T-cell (primary cell): ENCODE measurements around the gene PRC1. TPM values are rescaled to one million over a fixed set of nuclear protein-coding genes. Genes with fewer than 3 reads are reported as not detected.

Experiments used
- ATAC-seq, 4 experiments: fragments of 200-7000 bp in 3 of 4; fragments of 150-1000 bp in 1 of 4; cut with Tn5 transposase; replicated peaks in 1 of 4; 1 replicate in 3 of 4; 2 replicates in 1 of 4; pipeline ENCODE4 v1.10.0; 2021; ENCODE audit warnings: moderate library complexity in 3 of 4, mild to moderate bottlenecking in 2 of 4, moderate number of reproducible peaks in 1 of 4
- CTCF ChIA-PET, 2 donors: fragments of 300-600 bp; sonication (Branson Sonifier 250); formaldehyde crosslinking; loops; one replicate each; lab custom pipeline; 2022; ENCODE audit warnings: antibody characterized with exemption in 2 of 2; lab: Charles Lee
- POLR2A ChIA-PET, 2 donors: fragments of 300-600 bp; sonication (Branson Sonifier 250); formaldehyde crosslinking; loops; one replicate each; lab custom pipeline; 2022; ENCODE audit warnings: antibody characterized with exemption in 2 of 2; lab: Charles Lee
- DNase-seq, 35 experiments: peaks; one replicate each; pipeline versions ENCODE4 v3.0.0 to v3.0.0-alpha.2; 2013 to 2023
- H3K27ac ChIP-seq: one replicate; pipeline ENCODE4 v1.5.1; 2013; ENCODE audit warnings: low read length
- H3K27me3 ChIP-seq, 2 experiments: replicated peaks in 1 of 2; 1 replicate in 1 of 2; 2 replicates in 1 of 2; pipeline versions ENCODE4 v1.6.1 to v1.7.0; 2013; ENCODE audit warnings: low read length in 1 of 2, mixed read lengths in 1 of 2; ENCODE audit not compliant: control insufficient read depth in 2 of 2, insufficient read depth in 2 of 2; ENCODE audit errors: extremely low read depth in 1 of 2
- H3K36me3 ChIP-seq, 2 donors: 1 replicate in 1 of 2; 2 replicates in 1 of 2; pipeline versions ENCODE4 v1.6.1 to v1.7.0; 2013; ENCODE audit warnings: low read length in 1 of 2; ENCODE audit not compliant: control insufficient read depth in 2 of 2, insufficient read depth in 1 of 2; ENCODE audit errors: extremely low read depth in 1 of 2
- H3K4me1 ChIP-seq, 2 experiments: 1 replicate in 1 of 2; 2 replicates in 1 of 2; pipeline versions ENCODE4 v1.6.1 to v1.7.0; 2013; ENCODE audit warnings: low read length in 2 of 2, mixed read lengths in 1 of 2; ENCODE audit not compliant: insufficient read depth in 2 of 2, control insufficient read depth in 1 of 2; ENCODE audit errors: extremely low read depth in 1 of 2
- H3K4me3 ChIP-seq, 2 donors: 1 replicate in 1 of 2; 2 replicates in 1 of 2; pipeline versions ENCODE4 v1.5.1 to v1.7.0; 2013; ENCODE audit warnings: mild to moderate bottlenecking in 2 of 2, low read length in 1 of 2, moderate library complexity in 1 of 2; ENCODE audit not compliant: control insufficient read depth in 1 of 2; ENCODE audit errors: extremely low read depth in 1 of 2
- H3K9me3 ChIP-seq: 2 replicates; pipeline ENCODE4 v1.7.0; 2013
- H3K27ac Mint-ChIP-seq, 2 donors: one replicate each; pipeline ENCODE4 v1.8.0; 2020 to 2021; ENCODE audit warnings: mild to moderate bottlenecking in 2 of 2, mixed read lengths in 2 of 2
- H3K27me3 Mint-ChIP-seq, 2 donors: one replicate each; pipeline ENCODE4 v1.8.0; 2021 to 2022; ENCODE audit warnings: mixed read lengths in 2 of 2
- H3K36me3 Mint-ChIP-seq: one replicate; pipeline ENCODE4 v1.8.0; 2021; ENCODE audit warnings: mixed read lengths
- H3K4me1 Mint-ChIP-seq, 3 donors: one replicate each; pipeline ENCODE4 v1.8.0; 2020 to 2022; ENCODE audit warnings: mixed read lengths in 3 of 3, mild to moderate bottlenecking in 1 of 3
- H3K4me3 Mint-ChIP-seq, 3 donors: one replicate each; pipeline ENCODE4 v1.8.0; 2020 to 2022; ENCODE audit warnings: mild to moderate bottlenecking in 3 of 3, mixed read lengths in 3 of 3, moderate library complexity in 3 of 3
- H3K9me3 Mint-ChIP-seq, 3 donors: one replicate each; pipeline ENCODE4 v1.8.0; 2020 to 2022; ENCODE audit warnings: mixed read lengths in 3 of 3
- WGBS: methylation state at CpG from one replicate; pipeline ENCODE4 v1.1.5; 2013; ENCODE audit warnings: missing lambda C conversion rate; ENCODE audit not compliant: insufficient coverage; 5-methylcytosine and 5-hydroxymethylcytosine counted together
- total RNA-seq, 35 experiments: library from RNA in 6 of 35; stranded (reverse) in 6 of 35; fragments of 120-200 nt in 1 of 35; gene quantifications; one replicate each; pipeline versions ENCODE4 v1.2.1 to v1.2.4 and lab custom pipeline; 2013 to 2026

Gene PRC1
- total RNA-seq, 5 donors from 2014 or later (not counting 1 experiment from before 2014, with no cell fraction given): 4.7 to 25.9 (median 6.8) TPM

DNA sequence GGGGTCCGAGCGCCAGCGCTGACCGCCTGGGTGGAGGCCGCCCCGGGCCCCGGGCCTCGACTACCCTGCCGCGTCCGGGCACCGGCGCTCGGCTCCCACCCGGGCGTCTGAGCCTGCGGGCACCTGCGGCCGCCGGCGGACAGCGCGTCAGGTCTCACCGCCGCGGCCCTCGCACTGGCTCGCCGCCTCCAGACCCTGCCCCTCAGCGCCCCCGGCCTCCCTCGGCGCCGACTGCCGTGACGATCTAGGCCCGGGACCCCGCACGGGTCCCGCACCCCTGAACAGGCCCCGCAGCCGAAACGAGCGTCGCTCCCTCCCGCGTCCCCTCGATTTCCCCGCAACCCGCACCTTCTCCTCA lies 297 bp downstream of the PRC1 start:
- Histone ChIP-seq H3K27me3 (no peaks in the 10 kb centered on the region), H3K4me1 (peaks cover 3 to 18% of the 10 kb centered on the region in 2 experiments), H3K27ac (peak overlapping the region; percentile 61), H3K36me3 (peaks cover 0 to 14% of the 10 kb centered on the region in 2 donors), H3K4me3 (peak overlapping the region; percentile 75 to 83), H3K9me3 (no peaks in the 10 kb centered on the region)
- ATAC-seq (peak; percentile 8 to 25 (median 14)), DNase-seq (peak in 5 of 35 experiments; percentile 1 to 7 (median 2))
- POLR2A ChIA-PET: interaction anchor here (0.6 to 0.7 kb wide), 4 partner anchors 14 to 522 kb away, joined by 3 to 7 read pairs (median 4); no protein-coding TSS in a partner anchor
- Mint-ChIP-seq H3K36me3 (peaks cover 12% of the 10 kb centered on the region), H3K27ac (peak overlapping the region; percentile 95 to 97), H3K9me3 (no peaks in the 10 kb centered on the region), H3K4me3 (peak overlapping the region; percentile 99 to 100 (median 99)), H3K4me1 (peaks cover 21 to 30% (median 22%) of the 10 kb centered on the region in 3 donors), H3K27me3 (no peaks in the 10 kb centered on the region)
- WGBS: under 1% methylated on average over 50 of the region's 50 CpGs
- CTCF ChIA-PET: interaction anchor here in 1 of 2 donors (0.8 kb wide), 1 partner anchor 61 kb away, joined by 4 read pairs; the partner anchor contains the start of gene HDDC3

DNA sequence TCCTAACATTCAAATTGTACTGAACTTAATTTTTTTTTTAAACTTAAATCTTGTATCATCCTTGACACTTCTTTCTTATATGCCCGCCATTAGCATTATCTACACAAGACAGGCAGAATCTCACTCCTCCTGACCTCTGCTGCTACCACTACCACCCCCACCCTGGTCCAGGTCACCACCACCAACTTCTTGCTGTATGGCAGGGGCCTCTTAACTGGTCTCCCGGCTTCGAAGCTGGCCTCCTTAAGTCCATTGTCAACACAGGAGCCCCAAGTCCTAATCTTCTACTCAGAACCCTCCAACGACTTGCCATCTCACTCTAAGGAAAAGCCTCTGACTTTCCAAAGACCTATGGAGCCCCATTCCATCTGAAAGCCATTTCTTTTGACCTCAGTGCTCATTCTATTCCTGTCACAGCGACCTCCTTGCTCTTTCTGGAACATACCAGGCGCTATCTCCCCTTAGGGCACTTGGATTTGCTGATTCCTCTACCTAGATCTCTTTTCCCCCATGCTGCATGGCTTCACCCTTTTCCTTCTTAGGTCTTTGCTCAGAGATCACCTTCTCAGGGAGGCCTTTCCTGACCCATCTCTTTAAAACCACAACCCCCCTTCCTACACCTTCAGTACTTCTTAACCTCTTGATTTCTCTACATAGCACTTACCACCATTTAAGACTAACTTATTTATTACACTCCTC lies 2.6 kb downstream of the PRC1 start:
- peaks cover 3 to 24% of the 10 kb centered on the region in 2 experiments for H3K4me1 ChIP-seq
- H3K27ac Mint-ChIP-seq: no peak overlapping the region
- no peaks in the 10 kb centered on the region for H3K9me3 Mint-ChIP-seq
- CTCF ChIA-PET: no interaction called here
- H3K27me3 Mint-ChIP-seq: no peaks in the 10 kb centered on the region
- H3K9me3 ChIP-seq: no peaks in the 10 kb centered on the region
- H3K27ac ChIP-seq: no peak overlapping the region
- ATAC-seq: no peak
- POLR2A ChIA-PET: interaction anchor here in 1 of 2 donors (0.7 kb wide), 1 partner anchor 34 kb away, joined by 3 read pairs; no protein-coding TSS in a partner anchor
- no peak for DNase-seq
- no peak overlapping the region for H3K4me3 ChIP-seq
- no peak overlapping the region for H3K4me3 Mint-ChIP-seq
- H3K27me3 ChIP-seq: no peaks in the 10 kb centered on the region
- H3K36me3 Mint-ChIP-seq: no peaks in the 10 kb centered on the region
- peaks cover 30 to 46% (median 31%) of the 10 kb centered on the region in 3 donors for H3K4me1 Mint-ChIP-seq
- no peaks in the 10 kb centered on the region for H3K36me3 ChIP-seq
- WGBS: 100% methylated on average over 6 of the region's 6 CpGs

DNA sequence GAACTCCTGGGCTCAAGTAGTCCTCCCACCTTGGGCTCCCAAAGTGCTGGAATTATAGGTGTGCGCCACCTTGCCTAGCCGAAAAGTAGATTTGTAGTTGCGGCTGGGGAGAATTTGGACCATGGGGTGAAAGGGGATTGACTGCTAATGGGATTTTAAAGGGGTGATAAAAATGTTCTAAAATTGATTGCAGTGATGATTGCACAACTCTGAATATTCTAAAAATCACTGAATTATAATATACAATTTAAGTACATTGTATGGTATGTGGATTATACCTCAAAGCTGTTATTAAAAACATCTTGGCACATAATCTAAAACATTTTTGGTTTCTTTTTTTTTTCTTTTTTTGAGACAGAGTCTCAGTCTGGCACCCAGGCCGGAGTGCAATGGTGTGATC lies 3.9 kb downstream of the PRC1 start:
- CTCF ChIA-PET: no interaction called here
- no peak overlapping the region for H3K4me3 ChIP-seq
- ATAC-seq: no peak
- Mint-ChIP-seq H3K27me3 (no peaks in the 10 kb centered on the region), H3K27ac (no peak overlapping the region), H3K4me1 (peaks cover 27 to 43% (median 30%) of the 10 kb centered on the region in 3 donors), H3K4me3 (no peak overlapping the region), H3K9me3 (no peaks in the 10 kb centered on the region), H3K36me3 (no peaks in the 10 kb centered on the region)
- WGBS: 80% methylated on average over 1 of the region's 4 CpGs
- H3K36me3 ChIP-seq: no peaks in the 10 kb centered on the region
- no peaks in the 10 kb centered on the region for H3K27me3 ChIP-seq
- H3K9me3 ChIP-seq: no peaks in the 10 kb centered on the region
- POLR2A ChIA-PET: no interaction called here
- H3K4me1 ChIP-seq: peaks cover 3 to 24% of the 10 kb centered on the region in 2 experiments
- DNase-seq: no peak
- H3K27ac ChIP-seq: no peak overlapping the region

DNA sequence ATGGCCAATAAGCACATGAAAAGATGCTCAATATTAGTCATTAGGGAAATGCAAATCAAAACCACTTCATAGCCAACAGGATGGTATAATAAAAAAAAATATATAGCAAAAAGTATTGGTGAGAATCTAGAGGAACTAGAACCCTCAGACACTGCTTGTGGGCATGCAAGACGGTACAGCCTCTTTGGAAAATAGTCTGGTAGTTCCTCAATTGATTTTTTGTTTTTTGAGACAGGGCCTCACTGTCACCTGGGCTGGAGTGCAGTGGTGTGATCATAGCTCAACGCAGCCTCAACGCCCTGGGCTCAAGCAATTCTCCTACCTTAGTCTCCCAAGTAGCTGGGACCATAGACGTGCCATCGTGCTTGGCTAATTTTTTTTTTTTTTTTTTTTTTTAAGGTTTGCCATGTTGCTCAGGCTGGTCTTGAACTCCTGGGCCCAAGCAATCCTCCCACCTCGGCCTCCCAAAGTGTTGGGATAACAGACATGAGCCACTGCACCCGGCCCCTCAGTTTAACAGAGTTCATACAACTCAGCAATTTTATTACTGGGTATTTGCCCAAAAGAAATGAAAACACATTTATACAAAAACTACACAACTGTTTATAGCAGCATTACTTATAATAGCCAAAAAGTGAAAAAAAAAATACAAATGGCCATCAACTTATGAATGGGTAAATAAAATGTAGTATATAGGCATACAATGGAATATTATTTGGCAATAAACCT lies 5.1 kb downstream of the PRC1 start:
- Histone ChIP-seq H3K36me3 (no peaks in the 10 kb centered on the region), H3K27ac (no peak overlapping the region), H3K4me3 (no peak overlapping the region), H3K27me3 (no peaks in the 10 kb centered on the region), H3K9me3 (no peaks in the 10 kb centered on the region), H3K4me1 (peaks cover 0 to 17% of the 10 kb centered on the region in 2 experiments)
- no peaks in the 10 kb centered on the region for H3K36me3 Mint-ChIP-seq
- peak overlapping the region in 1 of 2 donors; percentile 44 for H3K27ac Mint-ChIP-seq
- DNase-seq (no peak), ATAC-seq (no peak)
- H3K4me1 Mint-ChIP-seq: peaks cover 20 to 35% (median 21%) of the 10 kb centered on the region in 3 donors
- peak overlapping the region in 1 of 3 donors; percentile 3 for H3K4me3 Mint-ChIP-seq
- CTCF ChIA-PET: no interaction called here
- WGBS: 86% methylated on average over 5 of the region's 7 CpGs
- no peaks in the 10 kb centered on the region for H3K9me3 Mint-ChIP-seq
- POLR2A ChIA-PET: interaction anchor here in 1 of 2 donors (0.7 kb wide), 1 partner anchor 86 kb away, joined by 8 read pairs; the partner anchor contains the start of gene MAN2A2
- no peaks in the 10 kb centered on the region for H3K27me3 Mint-ChIP-seq

DNA sequence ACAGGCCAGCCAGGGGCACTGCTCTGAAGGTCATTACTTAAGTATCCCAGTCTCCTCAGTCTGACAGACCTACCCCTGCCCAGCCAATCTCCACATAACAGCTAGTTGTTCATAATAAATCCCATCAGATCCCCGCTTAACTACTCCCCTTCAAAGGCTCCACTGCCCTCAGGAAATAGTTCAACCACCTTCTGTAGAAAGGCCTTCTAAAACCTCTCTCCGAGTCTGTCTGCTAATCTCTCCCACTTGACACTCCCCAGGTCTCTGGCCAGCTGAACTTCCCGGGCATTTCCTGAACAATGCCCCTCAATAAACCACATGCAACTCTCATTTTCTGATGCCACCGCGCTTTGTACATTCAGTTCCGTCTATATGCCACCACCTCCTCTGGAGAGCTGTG lies 6.0 kb downstream of the PRC1 start:
- Histone ChIP-seq H3K4me1 (peaks cover 0 to 13% of the 10 kb centered on the region in 2 experiments), H3K4me3 (no peak overlapping the region), H3K27me3 (no peaks in the 10 kb centered on the region), H3K36me3 (no peaks in the 10 kb centered on the region), H3K27ac (no peak overlapping the region), H3K9me3 (no peaks in the 10 kb centered on the region)
- ATAC-seq (no peak), DNase-seq (no peak)
- peaks cover 14 to 31% (median 17%) of the 10 kb centered on the region in 3 donors for H3K4me1 Mint-ChIP-seq
- 53% methylated on average over 6 of the region's 6 CpGs for WGBS
- peak overlapping the region in 2 of 3 donors; percentile 1 to 3 for H3K4me3 Mint-ChIP-seq
- no peaks in the 10 kb centered on the region for H3K9me3 Mint-ChIP-seq
- H3K36me3 Mint-ChIP-seq: no peaks in the 10 kb centered on the region
- H3K27me3 Mint-ChIP-seq: no peaks in the 10 kb centered on the region
- CTCF ChIA-PET: no interaction called here
- POLR2A ChIA-PET: interaction anchor here in 1 of 2 donors (0.6 kb wide), 1 partner anchor 600 kb away, joined by 10 read pairs; the partner anchor contains the start of gene IQGAP1
- H3K27ac Mint-ChIP-seq: peak overlapping the region; percentile 30 to 44

DNA sequence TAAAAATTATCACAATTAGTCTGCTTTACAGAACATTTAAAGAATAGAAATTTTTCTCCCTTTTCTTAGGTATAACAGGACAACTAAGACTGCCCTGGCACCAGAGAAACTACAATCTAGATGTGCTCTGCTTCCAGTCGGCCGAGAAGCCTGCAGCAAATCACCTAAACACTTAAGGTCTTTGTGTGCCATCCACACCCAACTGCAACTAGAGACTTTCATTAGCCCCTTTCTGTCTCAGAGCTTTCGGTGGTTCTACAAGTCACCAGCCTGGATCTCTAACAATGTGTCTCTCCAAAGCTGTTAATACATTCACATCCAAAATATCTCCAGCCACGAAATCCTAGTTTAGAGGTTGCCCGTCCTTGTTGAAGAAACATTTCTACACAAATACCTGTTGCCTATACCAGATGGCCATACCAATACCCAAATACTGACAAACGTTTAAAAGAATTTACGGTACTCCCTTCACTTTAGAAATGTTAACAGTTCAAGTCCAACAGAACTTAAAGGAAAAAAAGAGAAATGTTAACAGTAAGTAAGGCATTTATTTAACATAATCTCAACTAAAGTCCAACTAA lies 6.7 kb downstream of the PRC1 start:
- Mint-ChIP-seq H3K27ac (no peak overlapping the region), H3K27me3 (no peaks in the 10 kb centered on the region), H3K9me3 (no peaks in the 10 kb centered on the region), H3K4me3 (no peak overlapping the region), H3K4me1 (peaks cover 13 to 29% (median 13%) of the 10 kb centered on the region in 3 donors), H3K36me3 (no peaks in the 10 kb centered on the region)
- Histone ChIP-seq H3K4me3 (no peak overlapping the region), H3K27me3 (no peaks in the 10 kb centered on the region), H3K9me3 (no peaks in the 10 kb centered on the region), H3K36me3 (no peaks in the 10 kb centered on the region), H3K27ac (no peak overlapping the region), H3K4me1 (peaks cover 0 to 9% of the 10 kb centered on the region in 2 experiments)
- ATAC-seq (no peak), DNase-seq (no peak)
- WGBS: 97% methylated on average over 4 of the region's 7 CpGs
- CTCF ChIA-PET: interaction anchor here (0.6 kb wide), 3 partner anchors 30 to 1580 kb away, joined by 3 read pairs; no protein-coding TSS in a partner anchor
- POLR2A ChIA-PET: interaction anchor here in 1 of 2 donors (0.5 to 0.6 kb wide), 3 partner anchors 77 to 600 kb away, joined by 3 to 10 read pairs (median 3); partner anchors contain the start of gene IQGAP1
